Fibroblast of skin of abdomen (primary cell): Measurements from ENCODE around the gene OR5I1. TPM values are rescaled to one million over a fixed set of nuclear protein-coding genes. Genes with fewer than 3 reads are reported as not detected.
"Not testable (repeated sequence)": the region's sequence is repeated elsewhere in the genome, so short reads cannot be mapped to it uniquely, and the experiment has no call there.

ENCODE experiments used
- DNase-seq: peaks from one replicate; pipeline ENCODE4 v3.0.0-alpha.2; 2013
- polyA plus RNA-seq, 2 experiments: library from polyadenylated mRNA; unstranded; fragments of 120-200 nt; gene quantifications; one replicate each; pipeline ENCODE4 v1.2.1, GENCODE V29; 2013; ENCODE audit not compliant: insufficient read length in 2 of 2

OR5I1 gene
- polyA plus RNA-seq (2013, experiment 1 of 2; ENCODE audit: insufficient read length) = not detected
- polyA plus RNA-seq (2013, experiment 2 of 2; ENCODE audit: insufficient read length) = not detected

DNA sequence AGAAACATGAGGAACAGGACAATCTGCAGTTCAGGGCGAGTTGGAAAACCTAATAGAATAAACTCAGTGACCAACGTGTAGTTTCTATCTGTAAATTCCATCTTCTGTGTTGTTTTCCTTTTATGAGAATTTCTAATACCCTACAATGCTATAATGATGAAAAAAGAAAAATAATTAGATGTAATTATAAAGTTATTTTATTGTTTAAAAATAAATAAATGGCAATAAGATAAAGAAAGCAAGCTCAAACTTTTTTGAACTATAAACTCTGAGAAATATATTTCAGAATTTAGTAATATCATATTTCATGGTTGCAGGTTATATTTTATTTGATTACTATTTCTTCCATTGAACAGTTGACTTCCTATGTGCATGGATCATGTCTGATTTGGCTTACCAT lies at the start of gene OR5I1:
TSS of gene OR5I1 (minus strand) at position 101 of the 400 bp plus-strand sequence. CDS start at position 101, 0 bp downstream.
- no peak for DNase-seq

DNA sequence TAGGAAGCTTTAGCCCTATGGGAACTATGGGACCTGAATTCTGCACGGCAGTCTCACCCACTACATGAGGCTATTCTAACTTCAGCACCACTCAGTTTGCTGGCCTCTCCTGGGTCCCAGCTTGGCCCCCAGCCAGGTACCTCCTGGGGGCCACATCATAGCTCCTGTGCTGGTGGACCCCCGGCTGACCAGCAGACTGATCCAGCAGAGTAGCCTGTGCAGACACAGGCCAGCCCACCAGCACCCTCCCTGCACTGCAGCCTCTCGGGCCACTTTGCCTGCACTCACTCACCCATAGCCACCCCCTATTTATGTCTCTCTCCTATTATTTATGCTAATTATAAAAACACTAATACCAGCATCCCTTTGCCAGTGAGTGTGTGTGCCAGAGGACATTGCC lies 34.7 kb upstream of the OR5I1 start:
- DNase-seq = no peak

DNA sequence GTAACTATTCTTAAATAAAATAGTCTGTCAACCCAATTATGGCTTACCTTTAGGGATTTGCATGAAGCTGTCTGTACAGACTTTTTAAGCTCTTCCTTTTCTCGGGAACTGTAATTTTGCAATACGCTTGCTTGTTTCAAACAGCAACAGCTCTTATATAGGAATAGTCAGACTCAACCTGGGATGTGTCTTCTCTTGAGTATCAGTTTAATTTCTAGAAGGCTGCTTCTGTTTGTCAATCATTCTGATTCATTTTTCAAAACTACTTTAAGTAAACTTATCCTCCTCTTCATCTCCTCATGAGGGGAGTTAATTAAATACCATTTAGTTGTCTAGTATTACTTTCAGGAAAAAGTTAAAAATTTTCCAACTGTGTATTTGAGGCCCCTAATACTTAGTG lies 33.6 kb upstream of the OR5I1 start, which contains the start of gene OR10AG1:
TSS of gene OR10AG1 (minus strand) at position 101 of the 400 bp plus-strand sequence. CDS start at position 63, 38 bp downstream.
- DNase-seq = no peak

DNA sequence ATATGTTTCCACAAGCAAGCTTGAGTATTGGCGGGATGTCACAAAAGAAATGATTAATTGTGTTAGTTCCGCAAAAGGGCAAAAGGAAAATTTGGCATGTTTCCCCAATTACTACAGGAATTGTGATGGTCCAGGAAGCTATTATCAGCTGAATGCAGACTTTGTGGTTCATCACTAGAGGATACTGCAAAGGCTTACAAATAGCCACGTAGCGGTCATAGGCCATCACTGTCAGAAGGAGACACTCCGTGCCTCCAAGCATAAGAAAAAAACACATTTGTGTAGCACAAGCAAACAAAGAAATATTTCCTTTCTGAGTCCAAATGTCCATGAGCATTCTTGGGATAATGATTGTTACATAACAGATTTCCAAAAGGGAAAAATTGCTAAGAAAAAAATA lies 31.7 kb upstream of the OR5I1 start:
- no peak for DNase-seq

DNA sequence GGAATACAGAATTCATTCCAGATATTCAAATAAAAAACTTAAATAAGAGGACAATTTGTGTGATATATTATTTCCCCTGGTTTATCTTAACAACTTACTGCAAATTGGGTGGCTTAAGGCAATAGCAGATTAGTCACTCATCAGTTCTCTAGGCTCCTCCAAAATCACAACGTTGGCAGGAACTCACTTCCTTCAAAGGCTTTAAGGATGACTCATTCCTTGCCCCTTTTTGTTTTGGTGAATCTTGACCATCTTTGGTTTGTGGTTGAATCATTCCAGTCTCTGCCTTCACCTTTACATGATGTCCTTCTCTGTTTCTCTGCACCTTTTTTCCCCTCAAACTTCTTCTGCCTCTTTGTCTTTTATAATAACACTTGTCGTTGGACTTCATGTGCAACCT lies 30.2 kb upstream of the OR5I1 start:
- no peak for DNase-seq

DNA sequence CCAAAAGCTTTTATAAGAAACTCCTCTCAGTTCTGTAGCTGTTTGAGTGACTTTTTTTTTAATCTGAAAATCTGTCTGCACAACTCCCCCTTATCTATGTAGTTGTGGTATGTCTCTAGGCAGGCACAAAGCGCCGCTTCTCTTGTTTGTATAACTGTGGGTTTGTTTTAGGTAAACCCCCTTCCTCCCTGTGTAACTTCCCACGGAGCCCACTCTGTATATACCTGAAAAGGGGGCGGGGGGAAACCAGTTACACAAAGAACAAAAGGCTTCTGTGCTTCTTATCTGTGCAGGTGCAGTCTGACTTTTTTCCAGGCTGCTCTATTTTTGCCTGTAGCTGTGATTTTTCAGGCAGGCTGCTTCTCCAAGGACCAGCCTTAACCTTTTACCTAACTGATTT lies 20.3 kb upstream of the OR5I1 start:
- DNase-seq = no peak

DNA sequence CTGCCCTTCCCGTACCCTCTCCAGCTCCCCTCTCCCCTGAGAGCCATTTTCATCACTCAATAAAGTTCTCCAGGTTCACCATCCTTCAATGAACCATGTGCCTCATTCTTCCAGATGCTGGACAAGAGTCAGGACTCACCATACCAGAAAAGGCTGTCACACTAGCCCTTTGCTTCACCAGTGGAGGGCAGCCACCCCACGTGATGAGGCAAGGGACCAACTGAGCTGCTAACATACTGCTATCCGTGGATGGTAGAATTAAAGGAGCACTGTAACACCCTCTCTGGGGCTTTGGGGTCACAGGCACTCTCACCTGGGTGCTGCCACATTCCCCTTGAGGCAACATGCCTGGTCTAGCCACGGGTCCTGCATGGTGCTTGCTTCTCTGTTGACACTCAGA lies 13.1 kb upstream of the OR5I1 start:
- no peak for DNase-seq

DNA sequence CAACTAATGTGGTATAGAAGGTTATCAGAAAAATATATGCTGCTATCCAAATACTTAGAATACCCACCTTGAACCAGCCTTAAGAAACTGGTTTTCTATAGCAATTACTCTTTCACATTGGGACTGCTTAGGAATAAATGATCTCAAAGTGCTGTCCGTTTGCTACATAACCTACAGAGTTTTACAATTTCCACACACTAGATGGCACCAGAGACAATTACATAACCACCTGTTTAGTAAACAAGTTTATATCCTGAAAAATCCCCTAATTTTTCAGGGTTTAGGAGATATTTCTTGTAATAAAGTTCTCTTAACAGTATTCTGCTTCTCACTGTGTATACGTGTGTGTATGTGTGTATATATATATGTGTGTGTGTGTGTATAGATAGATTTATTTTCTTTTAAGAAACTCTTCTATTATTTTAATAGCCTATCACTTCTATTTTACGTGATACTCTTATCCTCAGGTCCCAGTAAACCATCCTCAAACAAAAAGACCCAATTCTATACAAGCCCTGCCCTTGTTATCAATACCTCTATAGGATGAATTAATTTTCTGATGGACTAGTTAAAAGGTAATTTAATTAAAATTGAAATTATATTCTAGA lies 6.7 kb upstream of the OR5I1 start:
- DNase-seq = no peak

DNA sequence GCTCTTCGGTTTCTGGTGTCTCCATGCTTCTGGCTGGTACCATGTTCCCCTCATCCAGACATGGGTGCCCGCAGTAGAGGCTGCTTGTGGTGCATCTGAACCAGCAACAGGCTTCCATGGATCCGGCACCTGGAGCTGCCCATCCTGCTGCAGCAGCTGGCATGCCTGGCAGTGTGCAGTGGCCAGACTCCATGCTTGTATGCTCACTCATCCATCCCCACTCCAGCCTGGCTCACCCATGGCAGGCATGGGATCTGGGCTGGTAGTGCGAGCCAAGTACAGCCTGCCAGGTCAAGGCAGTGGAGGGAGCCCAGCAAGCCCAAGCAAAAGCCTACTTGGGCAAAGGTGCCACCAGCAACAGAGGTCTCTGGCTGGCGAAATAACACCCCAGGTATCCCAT lies 15.7 kb downstream of the OR5I1 start:
- no peak for DNase-seq

DNA sequence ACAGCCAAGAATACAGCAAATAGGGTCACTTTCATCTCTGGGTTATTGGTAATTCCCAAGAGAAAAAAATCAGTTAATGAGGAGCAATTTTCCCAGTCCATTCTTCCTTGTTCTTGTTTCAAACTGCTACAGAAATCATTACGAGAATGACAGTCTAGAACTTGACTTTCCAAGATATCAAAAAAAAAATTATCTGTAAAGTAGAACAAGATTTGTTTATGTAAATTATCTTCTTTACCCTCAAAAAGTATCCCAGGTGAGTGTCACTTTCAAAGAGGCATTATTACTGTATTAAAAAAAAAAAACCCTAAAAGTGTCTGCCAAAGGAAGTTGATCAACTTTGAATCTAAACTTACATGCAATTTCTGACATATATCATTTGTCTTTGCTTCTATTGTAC lies 21.7 kb downstream of the OR5I1 start, which contains the start of gene OR5W2:
TSS of gene OR5W2 (minus strand) at position 101 of the 400 bp plus-strand sequence. CDS start at position 101, 0 bp downstream.
- no peak for DNase-seq

DNA sequence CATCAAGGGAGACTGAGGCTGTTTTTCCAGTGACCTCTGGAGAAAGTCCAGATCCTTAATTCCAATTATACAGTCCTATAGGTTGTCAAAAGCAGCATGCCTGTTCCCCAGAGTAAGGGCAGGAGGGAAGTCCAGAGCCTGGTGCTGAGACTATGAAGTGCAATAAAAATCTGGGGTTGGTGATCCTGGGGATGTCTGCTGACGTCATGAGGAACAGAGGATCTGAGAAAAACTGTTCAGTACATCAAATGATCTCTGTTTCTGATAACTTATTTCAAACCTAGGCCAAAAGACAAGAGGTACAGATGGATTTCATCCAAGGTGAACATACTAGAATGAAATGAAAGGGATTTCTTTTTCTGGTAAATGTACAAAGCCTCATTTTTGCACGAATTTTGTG lies 33.9 kb downstream of the OR5I1 start:
- DNase-seq = no peak

DNA sequence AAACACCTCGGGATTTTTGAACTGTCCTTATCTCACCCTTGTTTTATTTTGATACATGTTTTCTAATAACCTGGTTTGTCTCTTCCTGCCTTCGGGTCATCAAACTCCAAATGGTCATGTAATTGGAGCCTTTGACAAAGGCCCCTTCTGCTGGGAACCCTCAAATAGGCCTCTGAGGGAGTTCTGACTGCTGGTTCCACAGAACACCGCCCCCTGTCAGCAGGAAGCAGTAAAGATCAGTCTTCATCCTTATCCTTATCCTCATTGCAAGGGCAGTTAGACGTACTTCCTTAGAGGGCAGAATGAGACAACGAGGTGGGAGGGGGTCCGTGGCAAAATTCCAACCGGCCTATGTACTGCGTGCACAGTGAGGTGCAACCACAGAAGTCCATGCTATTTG lies 41.0 kb downstream of the OR5I1 start:
- DNase-seq = no peak

DNA sequence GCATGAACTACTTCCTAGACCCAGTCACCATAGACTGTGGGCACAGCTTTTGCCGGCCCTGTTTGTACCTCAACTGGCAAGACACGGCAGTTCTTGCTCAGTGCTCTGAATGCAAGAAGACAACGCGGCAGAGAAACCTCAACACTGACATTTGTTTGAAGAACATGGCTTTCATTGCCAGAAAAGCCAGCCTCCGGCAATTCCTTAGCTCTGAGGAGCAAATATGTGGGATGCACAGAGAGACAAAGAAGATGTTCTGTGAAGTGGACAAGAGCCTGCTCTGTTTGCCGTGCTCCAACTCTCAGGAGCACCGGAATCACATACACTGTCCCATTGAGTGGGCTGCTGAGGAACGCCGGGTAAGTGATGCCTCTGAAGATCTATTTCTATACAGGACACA lies 50.7 kb downstream of the OR5I1 start:
- not testable (repeated sequence) for DNase-seq
